Sigmoid colon (tissue), 7 donors: ENCODE results near the gene CD300A. TPM values are rescaled to one million over a fixed set of nuclear protein-coding genes. Genes with fewer than 3 reads are reported as not detected.
"Not testable (repeated sequence)": the region's sequence is repeated elsewhere in the genome, so short reads cannot be mapped to it uniquely, and the experiment has no call there.

Experiments
- DNase-seq: peaks from one replicate; pipeline ENCODE4 v3.0.0-alpha.2; 2019
- H3K27ac ChIP-seq, 4 donors: fragments of 200-600 bp; sonication (generic); one replicate each; pipeline ENCODE4 v1.5.1; 2016 to 2019; ENCODE audit warnings: mild to moderate bottlenecking in 1 of 4
- H3K27me3 ChIP-seq, 3 donors: fragments of 200-600 bp; sonication (generic); one replicate each; pipeline ENCODE4 v1.5.1; 2019; ENCODE audit warnings: mild to moderate bottlenecking in 1 of 3
- H3K36me3 ChIP-seq, 4 donors: fragments of 200-600 bp; sonication (generic); one replicate each; pipeline ENCODE4 v1.5.1; 2016 to 2019
- H3K4me1 ChIP-seq, 4 donors: fragments of 200-600 bp; sonication (generic); one replicate each; pipeline ENCODE4 v1.5.1; 2017 to 2019
- H3K4me3 ChIP-seq, 4 donors: fragments of 200-600 bp; sonication (generic); one replicate each; pipeline ENCODE4 v1.5.1; 2017 to 2019; ENCODE audit warnings: mild to moderate bottlenecking in 2 of 4, moderate library complexity in 1 of 4
- H3K9me3 ChIP-seq, 4 donors: fragments of 200-600 bp in 3 of 4; sonication (generic) in 3 of 4; one replicate each; pipeline versions ENCODE4 v1.5.1 to v1.6.1; 2013 to 2019
- CTCF ChIP-seq, 4 experiments: fragments of 450-650 bp in 3 of 4; fragments of 200-600 bp in 1 of 4; IDR thresholded peaks; one replicate each; pipeline ENCODE4 v1.5.1; 2016 to 2019; ENCODE audit warnings: antibody characterized with exemption in 4 of 4, mild to moderate bottlenecking in 3 of 4, moderate library complexity in 2 of 4
- EP300 ChIP-seq, 4 donors: sonication (generic); formaldehyde crosslinking; IDR thresholded peaks; one replicate each; pipeline ENCODE4 v1.6.1; 2017; ENCODE audit warnings: antibody characterized with exemption in 4 of 4
- POLR2A ChIP-seq, 2 donors: fragments of 450-650 bp; IDR thresholded peaks; one replicate each; pipeline ENCODE4 v1.6.1; 2016; ENCODE audit warnings: antibody characterized with exemption in 2 of 2, mild to moderate bottlenecking in 2 of 2, moderate library complexity in 2 of 2
- POLR2AphosphoS5 ChIP-seq, 4 donors: sonication (generic); formaldehyde crosslinking; IDR thresholded peaks; one replicate each; pipeline ENCODE4 v1.6.1; 2017; ENCODE audit warnings: antibody characterized with exemption in 4 of 4
- WGBS, 2 donors: extraction: QIAGEN DNeasy Blood & Tissue Kit; methylation state at CpG; one replicate each; pipeline ENCODE4 v1.1.7; 2013; 5-methylcytosine and 5-hydroxymethylcytosine counted together
- intact Hi-C: fragments of 100-400 bp; cut with DNase I; formaldehyde crosslinking; loops from one replicate; pipeline ENCODE4 v1.15.1; 2023
- polyA plus RNA-seq, 3 donors: library from polyadenylated mRNA; stranded (reverse); fragments of 200-250 nt; gene quantifications; one replicate each; pipeline ENCODE4 v1.2.3, GENCODE V29; 2013
- total RNA-seq, 4 donors: library from RNA; depleted of rRNA; stranded (reverse); fragments of >200 nt; gene quantifications; one replicate each; pipeline ENCODE4 v1.1.0, GENCODE V29; 2016
- donor health status: healthy with polysubstance abuse.
- donor health status: Bipolar disorder and iron deficiency.
- donor health status: healthy.

CD300A gene
- total and polyA plus RNA-seq, 7 donors = 2.9 to 33.5 (median 4.8) TPM

GRCh38 chr17:74516561-74517328, 50.3 kb downstream of the CD300A start:
- Histone ChIP-seq H3K4me1 (no peaks in the 10 kb centered on the region), H3K9me3 (no peaks in the 10 kb centered on the region), H3K4me3 (no peak overlapping the region), H3K27ac (no peak overlapping the region), H3K27me3 (peaks cover 0 to 9% (median 0%) of the 10 kb centered on the region in 3 donors), H3K36me3 (no peaks in the 10 kb centered on the region)
- intact Hi-C loops = no loop called here
- DNase-seq = no peak
- 87 to 95% methylated on average over 3 of the region's 3 CpGs for WGBS, 2 donors
- TF ChIP-seq POLR2AphosphoS5 (IDR thresholded peaks at IDR 0.05) = no peak
- no peak for TF ChIP-seq EP300 (IDR thresholded peaks at IDR 0.05)
- TF ChIP-seq POLR2A (IDR thresholded peaks at IDR 0.05) = no peak
- TF ChIP-seq CTCF (IDR thresholded peaks at IDR 0.05) = no peak

- WGBS, 2 donors = 82 to 90% methylated on average over 6 of the region's 6 CpGs
- H3K36me3 ChIP-seq, intact Hi-C loops, H3K9me3 ChIP-seq, H3K27ac ChIP-seq, DNase-seq, H3K27me3 ChIP-seq, H3K4me3 ChIP-seq, H3K4me1 ChIP-seq: not testable (repeated sequence)
Measured at GRCh38 chr17:74518413-74518981, 52.1 kb downstream of the CD300A start.

- H3K27ac ChIP-seq = peak overlapping the region in 2 of 4 donors; percentile 12 to 62
Measured at GRCh38 chr17:74520016-74520434, 53.6 kb downstream of the CD300A start.

GRCh38 chr17:74520790-74521480, 54.5 kb downstream of the CD300A start:
- peaks cover 0 to 6% (median 0%) of the 10 kb centered on the region in 4 donors for H3K9me3 ChIP-seq
- H3K4me3 ChIP-seq = no peak overlapping the region
- no peaks in the 10 kb centered on the region for H3K27me3 ChIP-seq
- no peaks in the 10 kb centered on the region for H3K36me3 ChIP-seq
- H3K27ac ChIP-seq = peak overlapping the region; percentile 27 to 70 (median 58)
- 80 to 91% methylated on average over 21 of the region's 21 CpGs for WGBS, 2 donors
- no peaks in the 10 kb centered on the region for H3K4me1 ChIP-seq
- DNase-seq = no peak
- peak in 1 of 4 donors; percentile 35 for TF ChIP-seq EP300 (IDR thresholded peaks at IDR 0.05)
- peak in 1 of 4 donors; percentile 36 for TF ChIP-seq POLR2AphosphoS5 (IDR thresholded peaks at IDR 0.05)
- no peak for TF ChIP-seq POLR2A (IDR thresholded peaks at IDR 0.05)
- TF ChIP-seq CTCF (IDR thresholded peaks at IDR 0.05) = no peak
- intact Hi-C loops = no loop called here

More at GRCh38 chr17:74520016-74520434, 53.6 kb downstream of the CD300A start:
- no peak for DNase-seq
- H3K36me3 ChIP-seq = no peaks in the 10 kb centered on the region
- intact Hi-C loops = no loop called here
- H3K4me1 ChIP-seq = no peaks in the 10 kb centered on the region
- peaks cover 0 to 6% (median 0%) of the 10 kb centered on the region in 4 donors for H3K9me3 ChIP-seq
- no peak for TF ChIP-seq EP300 (IDR thresholded peaks at IDR 0.05)
- TF ChIP-seq POLR2AphosphoS5 (IDR thresholded peaks at IDR 0.05) = no peak
- no peak for TF ChIP-seq CTCF (IDR thresholded peaks at IDR 0.05)
- no peak for TF ChIP-seq POLR2A (IDR thresholded peaks at IDR 0.05)
- H3K27me3 ChIP-seq = no peaks in the 10 kb centered on the region
- 48 to 69% methylated on average over 3 of the region's 3 CpGs for WGBS, 2 donors
- H3K4me3 ChIP-seq = no peak overlapping the region

- peaks cover 0 to 6% (median 0%) of the 10 kb centered on the region in 4 donors for H3K9me3 ChIP-seq
- WGBS, 2 donors = 48 to 79% methylated on average over 9 of the region's 9 CpGs
- H3K27me3 ChIP-seq = no peaks in the 10 kb centered on the region
- H3K4me3 ChIP-seq = no peak overlapping the region
- no peaks in the 10 kb centered on the region for H3K36me3 ChIP-seq
- intact Hi-C loops = no loop called here
- no peak for TF ChIP-seq POLR2AphosphoS5 (IDR thresholded peaks at IDR 0.05)
- TF ChIP-seq POLR2A (IDR thresholded peaks at IDR 0.05) = no peak
- no peak for TF ChIP-seq CTCF (IDR thresholded peaks at IDR 0.05)
- no peak for TF ChIP-seq EP300 (IDR thresholded peaks at IDR 0.05)
- peak overlapping the region in 3 of 4 donors; percentile 55 to 70 (median 62) for H3K27ac ChIP-seq
- no peak for DNase-seq
- H3K4me1 ChIP-seq = no peaks in the 10 kb centered on the region
Measured at GRCh38 chr17:74521701-74522201, 55.3 kb downstream of the CD300A start.
